HG03159 (cell line): Measurements from ENCODE around the gene CHST10.
"Not testable (repeated sequence)": the region's sequence is repeated elsewhere in the genome, so short reads cannot be mapped to it uniquely, and the experiment has no call there.

Source experiments
- ATAC-seq: cut with Tn5 transposase; IDR thresholded peaks from one replicate; pipeline ENCODE4 v1.9.1; 2021; ENCODE audit warnings: mild to moderate bottlenecking, moderate library complexity; ENCODE audit not compliant: unreplicated experiment

Gene CHST10

GRCh38 chr2:100342466-100342865, 75.0 kb downstream of the CHST10 start:
- not testable (repeated sequence) for ATAC-seq
